ENCODE measurements around the gene TCF4. TPM values are rescaled to one million over a fixed set of nuclear protein-coding genes. Genes with fewer than 3 reads are reported as not detected.

Gene TCF4
- total RNA-seq, 2 experiments from 2014 or later = 75.9 to 76.0 TPM

GRCh38 chr18:55264108-55264507 is 323.9 kb downstream of the TCF4 start:
- Histone ChIP-seq H4K20me1 (ENCODE audit: insufficient read depth, low read length) (no peaks in the 10 kb centered on the region), H3K4me3 (ENCODE audit: low read depth, low read length, poor library complexity, severe bottlenecking) (no peak overlapping the region), H3K27ac (ENCODE audit: low read depth, low read length, poor library complexity, severe bottlenecking) (no peak overlapping the region), H3K4me2 (ENCODE audit: low read length) (no peak overlapping the region), H2AFZ (ENCODE audit: low read length) (no peak overlapping the region), H3K4me1 (ENCODE audit: insufficient read depth, low read length, poor library complexity, severe bottlenecking) (peaks cover 18% of the 10 kb centered on the region), H3K9me3 (ENCODE audit: low read length) (no peaks in the 10 kb centered on the region), H3K9me2 (ENCODE audit: insufficient read depth, low read length) (no peaks in the 10 kb centered on the region), H3K36me3 (ENCODE audit: insufficient read depth, low read length) (peaks cover 88% of the 10 kb centered on the region), H3K79me2 (ENCODE audit: insufficient read depth, low read depth, low read length) (no peaks in the 10 kb centered on the region)
- TF ChIP-seq EZH2phosphoT487 (IDR thresholded peaks at IDR 0.05; ENCODE audit: borderline replicate concordance, low read depth, low read length) = no peak
- no peak for TF ChIP-seq CTCF (conservative IDR thresholded peaks at IDR 0.05; ENCODE audit: low read length)
- BruUV-seq (replicated peaks) = no TSS peak
- intact Hi-C loops (cut with micrococcal nuclease; ENCODE audit: unreplicated experiment) = no loop called here
- ChIA-PET CTCF (ENCODE audit: unreplicated experiment) (no interaction called here), POLR2A (no interaction called here)
- no peak for DNase-seq (ENCODE audit: low spot score)

- no TSS peak for BruUV-seq (replicated peaks)
- no peaks in the 10 kb centered on the region for H3K9me2 ChIP-seq (ENCODE audit: insufficient read depth, low read length)
- intact Hi-C loops (cut with micrococcal nuclease; ENCODE audit: unreplicated experiment) = no loop called here
- H4K20me1 ChIP-seq (ENCODE audit: insufficient read depth, low read length) = no peaks in the 10 kb centered on the region
- no peaks in the 10 kb centered on the region for H3K79me2 ChIP-seq (ENCODE audit: insufficient read depth, low read depth, low read length)
- no peaks in the 10 kb centered on the region for H3K4me1 ChIP-seq (ENCODE audit: insufficient read depth, low read length, poor library complexity, severe bottlenecking)
- no peak for TF ChIP-seq CTCF (conservative IDR thresholded peaks at IDR 0.05; ENCODE audit: low read length)
- no peak for TF ChIP-seq EZH2phosphoT487 (IDR thresholded peaks at IDR 0.05; ENCODE audit: borderline replicate concordance, low read depth, low read length)
- ChIA-PET POLR2A (interaction anchor here (0.7 kb wide), 1 partner anchor 671 kb away, joined by 3 read pairs; the partner anchor contains the start of gene DYNAP), CTCF (ENCODE audit: unreplicated experiment) (no interaction called here)
- H3K4me3 ChIP-seq (ENCODE audit: low read depth, low read length, poor library complexity, severe bottlenecking) = no peak overlapping the region
- DNase-seq (ENCODE audit: low spot score) = no peak
- H3K9me3 ChIP-seq (ENCODE audit: low read length) = no peaks in the 10 kb centered on the region
- H3K4me2 ChIP-seq (ENCODE audit: low read length) = no peak overlapping the region
- H2AFZ ChIP-seq (ENCODE audit: low read length) = no peak overlapping the region
- peaks cover 79% of the 10 kb centered on the region for H3K36me3 ChIP-seq (ENCODE audit: insufficient read depth, low read length)
- no peak overlapping the region for H3K27ac ChIP-seq (ENCODE audit: low read depth, low read length, poor library complexity, severe bottlenecking)
These were observed 325.9 kb downstream of the TCF4 start for GRCh38 chr18:55262021-55262560.

GRCh38 chr18:55261253-55261652 is 326.7 kb downstream of the TCF4 start:
- TF ChIP-seq CTCF (conservative IDR thresholded peaks at IDR 0.05; ENCODE audit: low read length) = no peak
- TF ChIP-seq EZH2phosphoT487 (IDR thresholded peaks at IDR 0.05; ENCODE audit: borderline replicate concordance, low read depth, low read length) = no peak
- no peaks in the 10 kb centered on the region for H3K79me2 ChIP-seq (ENCODE audit: insufficient read depth, low read depth, low read length)
- no peaks in the 10 kb centered on the region for H3K4me1 ChIP-seq (ENCODE audit: insufficient read depth, low read length, poor library complexity, severe bottlenecking)
- no TSS peak for BruUV-seq (replicated peaks)
- peaks cover 79% of the 10 kb centered on the region for H3K36me3 ChIP-seq (ENCODE audit: insufficient read depth, low read length)
- H3K27ac ChIP-seq (ENCODE audit: low read depth, low read length, poor library complexity, severe bottlenecking) = no peak overlapping the region
- ChIA-PET POLR2A (interaction anchor here (0.6 to 0.8 kb wide), 2 partner anchors 59 to 446 kb away, joined by 3 to 4 read pairs; no protein-coding TSS in a partner anchor), CTCF (ENCODE audit: unreplicated experiment) (no interaction called here)
- no peak for DNase-seq (ENCODE audit: low spot score)
- no peak overlapping the region for H2AFZ ChIP-seq (ENCODE audit: low read length)
- intact Hi-C loops (cut with micrococcal nuclease; ENCODE audit: unreplicated experiment) = no loop called here
- no peak overlapping the region for H3K4me2 ChIP-seq (ENCODE audit: low read length)
- H4K20me1 ChIP-seq (ENCODE audit: insufficient read depth, low read length) = no peaks in the 10 kb centered on the region
- H3K4me3 ChIP-seq (ENCODE audit: low read depth, low read length, poor library complexity, severe bottlenecking) = no peak overlapping the region
- no peaks in the 10 kb centered on the region for H3K9me3 ChIP-seq (ENCODE audit: low read length)
- no peaks in the 10 kb centered on the region for H3K9me2 ChIP-seq (ENCODE audit: insufficient read depth, low read length)

All from OCI-LY7 (cell line).